Measurements from ENCODE around the gene NDUFB5.
"Not testable (repeated sequence)": the region's sequence is repeated elsewhere in the genome, so short reads cannot be mapped to it uniquely, and the experiment has no call there.

Gene NDUFB5

DNA sequence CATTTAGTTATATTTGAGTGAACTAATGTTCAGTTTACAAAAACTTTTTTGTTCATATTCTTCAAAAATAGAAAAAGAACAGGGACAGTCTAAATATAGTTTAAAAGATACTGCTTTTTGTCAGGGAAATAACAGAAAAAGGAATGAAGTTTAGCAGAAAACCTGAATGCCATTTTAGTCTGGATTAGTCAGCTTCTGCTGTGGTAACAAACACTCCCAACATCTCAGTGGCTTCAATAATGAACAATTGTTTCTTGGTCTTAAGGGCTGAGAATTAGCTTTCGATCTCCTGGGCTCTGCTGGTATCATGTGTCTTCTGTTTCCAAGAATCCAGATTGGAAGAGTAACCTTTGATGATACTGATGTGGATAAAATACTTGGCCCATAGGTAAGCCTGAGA lies 35.9 kb downstream of the NDUFB5 start:
- DNase-seq, result no peak

DNA sequence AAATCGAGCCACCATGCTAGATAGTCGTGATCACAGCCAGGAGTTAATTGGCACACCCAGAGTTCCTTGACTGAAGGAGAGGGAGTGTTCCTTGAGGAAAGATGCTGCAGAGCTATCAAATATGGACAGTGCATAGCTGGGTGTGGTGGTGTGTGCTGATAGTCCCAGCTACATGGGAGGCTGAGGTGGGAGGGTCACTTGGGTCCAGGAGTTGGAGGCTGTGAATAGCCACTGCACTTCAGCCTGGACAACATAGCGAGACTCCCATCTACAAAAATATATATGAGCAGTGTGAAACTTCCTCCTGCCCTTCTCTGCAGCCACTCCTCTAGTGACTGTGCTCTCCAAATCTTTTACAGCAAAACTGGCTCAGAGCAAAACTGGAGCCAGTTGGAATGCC lies 38.3 kb downstream of the NDUFB5 start:
- DNase-seq, result no peak

DNA sequence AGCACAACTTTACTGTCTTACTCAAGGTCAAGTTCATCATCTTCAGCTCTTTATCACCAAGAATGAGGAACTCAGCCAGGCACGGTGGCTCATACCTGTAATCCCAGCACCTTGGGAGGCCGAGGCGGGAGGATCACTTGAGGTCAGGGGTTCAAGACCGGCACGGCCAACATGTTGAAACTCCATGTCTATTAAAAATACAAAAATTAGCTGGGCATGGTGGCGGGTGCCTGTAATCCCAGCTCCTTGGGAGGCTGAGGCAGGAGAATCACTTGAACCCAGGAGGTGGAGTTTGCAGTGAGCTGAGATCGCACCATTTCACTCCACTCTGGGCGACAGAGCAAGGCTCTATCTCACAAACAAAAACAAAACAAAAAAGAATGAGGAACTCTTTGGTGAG lies 39.2 kb downstream of the NDUFB5 start:
- DNase-seq, result not testable (repeated sequence)

DNA sequence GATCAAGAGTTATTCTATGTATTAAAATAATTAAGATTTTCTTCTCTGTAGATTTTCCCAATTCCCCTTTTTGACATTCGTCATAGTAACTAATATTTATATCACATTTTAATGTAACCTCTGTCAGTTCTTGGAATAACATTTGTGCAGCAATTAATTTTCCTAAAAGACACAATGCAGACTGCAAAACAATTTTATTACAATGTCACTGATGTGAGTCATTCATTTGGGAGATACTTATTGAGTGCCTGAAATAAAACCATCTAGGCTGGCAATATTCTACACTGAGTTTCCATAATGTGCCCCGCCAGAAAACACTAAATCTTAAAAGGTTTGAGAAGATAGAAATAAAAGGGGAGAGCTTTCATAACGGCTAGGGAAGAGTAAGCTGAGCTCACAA lies 41.6 kb downstream of the NDUFB5 start:
- DNase-seq, result no peak

DNA sequence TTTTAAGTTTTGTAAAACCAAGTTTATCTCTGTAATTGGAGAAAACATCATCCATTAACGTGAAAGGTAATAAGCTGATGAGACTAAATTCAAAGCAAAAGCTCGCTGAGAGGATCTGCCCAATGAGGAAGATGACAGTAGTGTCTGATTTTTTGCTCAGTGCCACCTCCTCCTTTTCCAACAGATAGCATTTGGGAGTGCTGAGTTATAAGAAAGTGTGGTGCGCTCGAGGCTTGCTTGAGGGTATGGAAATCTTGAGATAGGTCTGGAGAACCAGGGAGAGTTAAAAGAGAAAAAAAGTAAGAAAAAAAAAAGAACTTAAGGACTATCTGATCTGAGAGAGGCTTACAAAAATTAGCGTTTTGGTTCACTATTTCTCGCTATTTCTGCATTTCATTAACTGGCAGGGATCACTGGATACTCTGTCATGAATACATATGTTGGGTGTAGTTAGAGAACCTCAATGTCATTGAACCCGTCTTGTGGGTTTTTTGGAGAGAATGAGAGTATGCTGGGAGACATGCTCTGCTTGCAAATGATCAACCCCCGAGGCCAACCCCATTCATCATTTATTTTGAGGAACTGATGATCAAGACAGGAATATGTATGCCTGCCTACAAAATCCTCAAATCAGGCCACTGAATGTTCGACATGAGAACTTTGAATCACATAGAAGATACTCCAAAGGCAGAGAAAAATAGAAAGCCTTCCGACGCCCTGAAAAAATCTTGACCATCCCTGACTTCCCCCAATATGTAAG lies 47.3 kb downstream of the NDUFB5 start:
- DNase-seq, result no peak

DNA sequence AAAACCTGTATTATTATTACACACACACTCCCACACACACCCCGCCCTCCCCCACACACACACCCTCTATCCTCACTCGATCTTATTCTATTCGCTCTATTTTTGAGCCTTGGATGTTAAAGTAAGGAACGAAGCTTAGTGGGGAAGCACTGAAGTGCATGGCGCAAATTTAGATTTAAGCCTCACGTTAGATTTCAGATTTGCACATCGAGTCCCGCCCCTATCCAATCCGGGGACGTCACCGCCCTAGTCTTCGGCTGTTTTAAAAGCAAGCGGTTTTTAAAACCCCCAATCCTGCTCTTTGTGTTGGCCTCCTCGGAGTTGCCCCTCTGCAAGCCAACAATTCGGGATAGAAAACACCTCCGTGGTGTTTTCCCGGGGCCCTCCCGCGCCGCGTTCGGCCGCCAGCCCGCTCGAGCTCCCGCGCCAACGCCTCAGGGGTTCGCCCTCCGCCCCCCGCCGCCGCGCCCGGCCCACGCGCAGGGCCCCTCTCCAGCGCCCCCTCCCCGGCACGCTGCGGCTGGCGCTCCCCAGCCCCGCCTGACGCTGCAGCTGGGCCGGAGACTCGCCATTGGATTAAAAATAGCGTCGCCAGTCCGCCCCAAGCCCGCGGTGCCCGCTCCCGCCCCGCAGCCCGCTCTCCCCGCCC lies 48.0 kb downstream of the NDUFB5 start, which contains the start of gene USP13:
Gene USP13 (plus strand): TSS at position 594 of the 649 bp plus-strand sequence. CDS start 186 bp downstream, outside the sequence.
- DNase-seq, result peak; percentile 60

DNA sequence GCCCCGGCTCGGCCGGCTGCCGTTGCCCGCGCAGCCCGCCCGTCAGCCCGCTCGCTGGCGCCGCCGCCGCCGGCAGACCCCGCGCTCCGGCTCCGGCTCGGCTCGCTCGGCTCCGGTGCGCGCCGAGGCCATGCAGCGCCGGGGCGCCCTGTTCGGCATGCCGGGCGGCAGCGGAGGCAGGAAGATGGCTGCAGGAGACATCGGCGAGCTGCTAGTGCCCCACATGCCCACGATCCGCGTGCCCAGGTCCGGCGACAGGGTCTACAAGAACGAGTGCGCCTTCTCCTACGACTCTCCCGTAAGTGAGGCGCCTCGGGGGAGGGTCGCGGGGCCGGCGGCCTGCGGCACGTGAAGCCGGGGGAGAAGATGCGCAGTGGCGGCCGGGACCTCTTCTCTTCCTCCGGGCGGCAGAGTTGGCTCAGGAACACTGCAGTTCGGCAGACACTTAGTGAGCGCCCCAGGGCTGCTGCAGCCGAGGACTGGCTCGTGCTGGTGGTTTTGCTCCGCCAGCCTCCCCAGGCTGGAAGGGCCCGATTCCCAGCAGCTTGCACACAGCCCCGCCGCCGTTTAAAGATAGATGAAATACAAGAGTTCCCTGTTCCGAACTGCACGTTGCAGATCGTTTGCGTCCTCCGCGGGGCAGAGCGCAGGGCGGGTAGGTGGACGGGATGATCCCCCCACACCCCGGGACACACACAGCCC lies 48.7 kb downstream of the NDUFB5 start:
- DNase-seq, result peak; percentile 68

DNA sequence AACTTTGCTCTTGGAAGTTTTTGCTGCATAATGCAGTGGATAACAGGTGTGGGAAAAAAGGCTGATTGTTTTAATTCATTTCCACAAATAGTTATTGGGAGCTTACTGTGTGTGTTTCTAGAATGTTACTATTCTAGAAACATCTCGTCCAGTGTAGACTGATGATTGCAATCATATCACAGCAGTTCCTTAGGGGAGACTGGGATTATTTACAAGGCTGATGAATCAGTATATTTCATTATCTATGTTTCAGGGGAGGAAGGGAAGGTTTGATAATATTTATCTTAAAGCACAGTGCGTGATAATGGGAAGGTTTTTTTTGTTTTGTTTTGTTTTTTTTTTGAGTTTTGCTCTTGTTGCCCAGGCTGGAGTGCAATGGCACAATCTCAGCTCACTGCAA lies 50.6 kb downstream of the NDUFB5 start:
- no peak for DNase-seq

DNA sequence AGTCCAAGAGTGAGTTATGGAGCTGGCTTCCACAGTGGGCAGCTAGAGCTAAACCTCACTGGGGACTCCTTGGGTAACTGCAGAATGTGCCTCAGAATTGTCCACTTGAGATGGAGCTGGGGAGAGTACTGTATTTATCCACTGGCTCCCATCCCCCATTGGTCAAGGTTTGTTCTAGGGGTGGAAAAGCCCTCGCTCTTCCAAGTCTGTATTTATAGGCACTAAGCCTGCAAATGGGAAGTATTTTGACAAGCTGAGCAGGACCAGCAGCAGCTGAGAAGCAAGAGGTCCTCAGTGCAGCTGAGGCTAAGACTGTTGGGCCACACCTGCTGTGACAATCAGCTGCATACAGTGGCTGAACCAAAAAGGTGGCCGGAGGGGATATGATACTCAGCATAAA lies 54.0 kb downstream of the NDUFB5 start:
- no peak for DNase-seq

DNA sequence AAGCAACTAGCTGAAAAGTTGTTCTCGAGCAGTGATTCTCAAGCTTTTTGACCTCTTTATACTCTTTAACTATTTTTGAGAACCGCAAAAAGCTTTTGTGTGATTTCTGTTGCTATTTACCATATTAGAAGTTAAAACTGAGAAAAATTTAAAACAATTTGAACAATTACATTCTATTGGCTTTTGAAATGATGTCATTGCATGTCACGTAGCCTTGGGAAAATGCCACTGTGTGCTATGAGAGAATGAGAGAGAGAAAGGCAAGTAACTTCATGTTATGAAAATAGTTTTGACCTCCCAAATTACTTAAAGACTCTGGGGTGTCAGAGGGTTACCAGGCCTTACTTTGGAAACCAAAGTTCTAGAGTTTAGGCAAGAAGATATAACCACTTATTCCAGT lies 56.3 kb downstream of the NDUFB5 start:
- DNase-seq, result no peak

DNA sequence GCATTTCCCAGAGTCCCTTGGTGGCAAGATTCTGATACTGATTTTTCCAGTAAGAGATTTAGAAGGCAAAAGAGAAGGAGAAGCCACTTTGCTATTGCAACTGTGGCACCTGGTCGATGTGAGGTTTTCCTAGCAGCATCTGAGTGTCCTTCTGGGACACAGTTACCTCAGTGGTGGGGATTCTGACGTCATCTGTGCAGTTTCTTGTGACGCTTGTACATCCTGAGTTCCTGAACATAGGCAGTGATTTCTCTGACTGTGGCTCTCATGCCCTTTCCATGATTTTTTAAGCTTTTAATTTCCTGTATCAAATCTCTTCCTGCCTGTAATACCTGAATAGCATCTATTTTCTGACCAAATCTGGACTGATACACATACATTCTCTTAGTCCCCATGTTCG lies 57.2 kb downstream of the NDUFB5 start:
- DNase-seq, result no peak

DNA sequence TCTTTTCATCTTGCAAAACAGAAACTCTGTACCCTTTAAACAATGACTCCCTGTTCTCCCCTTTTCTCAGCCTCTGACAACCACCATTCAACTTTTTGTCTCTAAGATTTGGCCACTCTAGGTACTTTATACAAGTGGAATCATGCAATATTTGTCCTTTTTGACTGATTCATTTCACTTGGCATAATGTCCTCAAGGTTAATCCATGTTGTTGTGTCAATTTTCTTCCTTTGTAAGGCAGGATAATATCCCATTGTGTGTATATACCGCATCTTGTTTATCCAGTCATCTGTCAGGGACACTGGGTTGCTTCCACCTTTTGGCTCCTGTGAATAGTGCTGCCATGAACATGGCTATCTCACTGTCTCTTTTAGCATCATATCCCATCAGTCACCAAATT lies 58.5 kb downstream of the NDUFB5 start:
- DNase-seq, result no peak

DNA sequence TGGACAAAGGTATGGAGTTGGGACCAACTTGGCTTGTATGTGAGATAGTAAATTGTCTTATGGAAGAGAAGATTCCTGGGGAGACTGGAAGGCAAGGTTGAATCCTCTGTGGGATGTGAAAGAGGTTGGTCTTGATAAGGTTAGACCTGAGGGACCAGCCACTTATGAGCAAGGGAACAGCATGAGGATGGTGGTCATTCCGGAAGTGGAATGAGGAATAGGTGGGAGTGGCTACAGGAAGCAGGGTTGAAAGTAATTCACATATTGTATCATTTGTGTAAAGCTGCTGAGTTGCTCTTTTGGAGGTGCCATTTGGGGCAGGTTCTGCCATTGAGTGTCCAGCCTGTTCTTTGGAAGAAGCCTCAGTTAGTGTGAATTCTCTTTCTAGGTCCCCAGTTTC lies 61.4 kb downstream of the NDUFB5 start:
- no peak for DNase-seq

DNA sequence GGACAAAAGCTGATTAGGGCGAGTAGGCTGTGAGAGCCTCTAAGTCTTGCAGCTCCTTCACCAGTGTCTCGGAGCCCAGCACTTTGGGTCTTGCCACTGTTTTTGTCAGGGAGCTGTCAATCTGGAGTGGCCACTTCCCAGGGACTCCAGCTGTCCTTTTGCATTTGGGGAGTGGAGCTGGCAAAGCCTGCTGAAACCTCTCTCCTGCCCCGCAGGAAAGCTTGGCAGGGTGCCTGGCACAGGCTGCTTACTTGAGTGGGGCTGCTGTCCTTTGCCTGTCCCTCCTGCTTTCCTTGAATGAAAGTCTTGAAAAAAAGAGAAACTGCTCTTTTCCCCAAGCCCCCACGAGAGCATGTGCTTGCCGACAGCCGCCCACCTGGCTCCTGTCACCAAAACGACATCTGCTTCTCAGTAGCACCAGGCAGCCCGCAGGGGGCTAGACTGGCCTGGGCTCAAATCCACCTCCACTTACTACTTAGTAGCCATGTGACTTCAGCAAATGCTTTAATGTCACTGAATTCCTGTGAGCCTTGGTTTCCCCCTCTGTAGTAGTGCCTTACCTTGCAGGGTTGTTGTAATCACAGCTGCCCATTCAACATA lies 61.9 kb downstream of the NDUFB5 start:
- DNase-seq, result no peak

DNA sequence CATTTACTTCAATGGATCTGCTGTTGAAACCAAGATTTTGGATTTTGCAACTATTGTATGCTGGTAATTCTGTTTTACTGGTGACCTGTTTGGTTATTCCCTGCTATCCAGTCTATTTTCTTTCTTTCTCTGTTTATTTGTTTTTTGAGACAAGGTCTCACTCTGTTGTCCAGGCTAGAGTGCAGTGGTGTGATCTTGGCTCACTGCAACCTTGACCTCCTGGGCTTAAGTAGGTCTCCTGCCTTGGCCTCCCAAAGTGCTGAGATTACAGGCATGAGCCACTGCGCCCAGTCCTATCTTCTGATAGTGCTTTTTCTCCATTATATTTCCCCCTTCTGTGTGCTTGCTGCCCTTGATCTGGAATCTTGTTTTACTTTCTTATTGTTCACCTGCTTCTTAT lies 63.8 kb downstream of the NDUFB5 start:
- no peak for DNase-seq

DNA sequence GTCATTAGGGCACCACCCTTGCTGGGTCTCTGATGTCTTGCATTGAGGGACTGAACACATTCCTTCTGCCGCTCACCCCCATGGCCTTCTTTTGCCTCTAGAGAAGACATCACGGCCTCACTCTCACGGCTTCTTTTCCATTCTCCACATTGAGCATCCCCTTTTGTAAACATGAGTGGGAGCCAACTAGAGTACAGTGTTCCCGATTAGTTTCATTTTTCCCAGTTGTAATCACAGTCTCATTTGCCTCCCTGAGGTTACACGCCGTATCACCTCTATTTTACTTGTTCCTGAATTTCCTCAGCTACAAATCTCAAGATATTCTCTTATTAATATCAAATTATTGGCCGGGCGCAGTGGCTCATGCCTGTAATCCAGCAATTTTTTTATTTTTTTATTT lies 65.7 kb downstream of the NDUFB5 start:
- DNase-seq, result no peak

DNA sequence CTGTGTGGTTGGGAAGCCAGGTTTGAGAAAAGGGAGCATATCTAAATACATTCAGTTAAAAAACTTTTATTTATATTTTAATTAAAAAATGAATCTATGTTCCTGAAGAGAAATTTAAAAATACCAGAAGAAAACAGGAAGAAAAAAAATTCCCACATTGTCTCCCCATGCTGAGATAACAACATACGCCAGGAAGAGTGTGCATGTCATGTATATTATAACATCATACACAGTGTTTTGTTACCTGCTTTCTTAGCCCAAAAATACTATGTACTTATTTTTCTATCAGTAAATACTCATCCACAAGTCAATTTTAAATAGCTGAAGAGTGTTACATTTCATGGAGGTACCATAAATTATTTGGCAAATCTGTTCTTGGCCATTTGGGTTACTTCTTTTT lies 66.7 kb downstream of the NDUFB5 start:
- no peak for DNase-seq

DNA sequence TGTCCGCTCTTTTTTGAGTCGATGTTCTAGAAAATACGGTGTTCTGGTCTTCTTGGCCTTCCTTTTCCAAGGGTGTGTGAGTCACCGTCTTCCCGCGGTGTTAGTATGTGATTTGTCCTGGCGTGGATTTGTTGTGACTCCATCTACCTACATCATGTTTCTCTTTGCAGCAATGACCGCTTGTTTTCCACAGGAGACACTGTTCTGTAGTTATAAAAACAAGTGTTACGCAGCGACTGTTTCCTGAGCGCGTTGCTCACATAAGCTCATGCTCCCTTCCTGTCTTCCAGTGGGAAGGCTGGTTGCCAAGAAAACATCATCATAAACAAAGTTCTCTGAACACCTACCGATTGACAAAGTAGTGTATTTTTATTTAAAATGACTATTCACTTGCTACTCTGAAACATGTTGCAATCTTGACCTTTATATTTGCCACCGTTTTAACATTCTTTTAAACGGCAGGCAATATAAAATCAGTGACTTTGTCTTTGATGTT lies 67.2 kb downstream of the NDUFB5 start:
- no peak for DNase-seq

DNA sequence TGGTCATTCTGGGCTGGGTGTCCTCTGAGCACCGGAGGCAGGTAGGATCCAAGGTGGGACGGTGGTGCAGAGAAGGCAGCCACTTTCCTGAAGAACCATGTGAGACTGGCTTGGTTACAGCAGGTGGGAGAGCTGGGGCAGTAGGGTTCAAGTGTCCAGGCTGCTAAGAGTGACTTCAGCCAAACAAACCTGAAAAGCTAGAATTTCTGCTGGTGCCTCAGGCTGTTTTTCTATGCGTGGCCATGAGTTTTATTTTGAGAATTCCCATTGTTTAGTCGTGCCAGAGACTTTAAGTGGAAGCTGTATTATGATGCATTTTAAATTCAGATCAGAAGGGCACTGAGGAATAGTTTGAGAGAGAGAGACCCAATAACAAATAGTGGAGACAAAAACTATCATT lies 68.3 kb downstream of the NDUFB5 start:
- no peak for DNase-seq

DNA sequence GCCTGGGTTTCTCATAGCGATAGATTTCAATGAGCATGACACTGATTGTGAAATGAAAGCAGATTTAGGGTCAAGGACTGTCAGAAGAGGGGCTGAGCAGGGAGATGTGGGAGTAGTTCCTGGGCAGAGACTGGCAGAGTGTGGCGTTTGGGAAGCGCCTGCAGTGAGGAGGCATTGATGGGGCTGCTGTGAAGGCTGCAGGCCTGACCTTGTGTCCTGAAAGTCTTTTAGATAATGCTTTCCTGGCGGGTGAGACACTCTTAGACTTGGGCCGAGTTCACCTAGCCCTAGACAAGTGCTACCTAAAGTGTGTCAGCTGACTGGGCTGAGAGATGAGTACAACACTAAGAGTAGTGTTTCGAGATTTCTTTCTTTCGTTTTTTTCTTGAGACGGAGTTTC lies 68.9 kb downstream of the NDUFB5 start:
- no peak for DNase-seq

DNA sequence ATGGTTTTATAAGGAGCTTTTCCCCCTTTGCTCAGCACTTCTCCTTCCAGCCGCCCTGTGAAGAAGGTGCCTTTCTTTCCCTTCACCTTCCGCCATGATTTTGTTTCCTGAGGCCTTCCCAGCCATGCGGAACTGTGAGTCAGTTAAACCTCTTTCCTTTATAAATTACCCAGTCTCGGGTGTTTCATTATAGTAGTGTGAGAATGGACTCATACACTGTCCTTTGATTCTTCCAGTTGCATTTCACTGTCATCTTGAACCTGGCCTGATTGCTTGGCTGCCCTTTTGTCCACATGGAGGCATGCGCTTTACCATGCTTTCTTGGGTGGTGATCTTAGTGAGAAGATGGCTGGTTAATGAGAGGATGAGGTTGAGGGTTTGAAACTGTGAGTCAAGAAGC lies 71.5 kb downstream of the NDUFB5 start:
- DNase-seq, result no peak
